ENCODE results near the gene PLA2G4D.

The PLA2G4D gene

DNA sequence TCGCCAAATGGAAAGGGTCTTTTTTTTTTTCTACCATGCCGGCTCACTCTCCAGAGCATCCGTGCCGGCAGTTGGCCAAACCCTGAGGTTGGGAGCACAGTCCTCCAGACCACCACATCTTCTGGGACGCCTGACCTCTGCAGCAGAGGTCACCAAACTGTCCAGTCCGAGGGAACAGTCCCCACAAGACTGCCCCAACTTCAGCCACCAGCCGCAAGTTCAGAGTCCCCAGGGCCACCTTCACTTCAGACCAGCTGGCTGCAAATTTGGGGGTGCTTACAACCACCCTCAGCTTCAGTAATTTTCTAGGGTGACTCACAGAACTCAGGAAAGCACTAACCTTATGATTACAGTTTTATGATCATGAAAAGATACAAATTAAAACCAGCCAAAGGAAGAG, 28.9 kb downstream of the PLA2G4D start:
- no peaks in the 10 kb centered on the region for H3K36me3 ChIP-seq (ENCODE audit: insufficient read depth, low read length)

DNA sequence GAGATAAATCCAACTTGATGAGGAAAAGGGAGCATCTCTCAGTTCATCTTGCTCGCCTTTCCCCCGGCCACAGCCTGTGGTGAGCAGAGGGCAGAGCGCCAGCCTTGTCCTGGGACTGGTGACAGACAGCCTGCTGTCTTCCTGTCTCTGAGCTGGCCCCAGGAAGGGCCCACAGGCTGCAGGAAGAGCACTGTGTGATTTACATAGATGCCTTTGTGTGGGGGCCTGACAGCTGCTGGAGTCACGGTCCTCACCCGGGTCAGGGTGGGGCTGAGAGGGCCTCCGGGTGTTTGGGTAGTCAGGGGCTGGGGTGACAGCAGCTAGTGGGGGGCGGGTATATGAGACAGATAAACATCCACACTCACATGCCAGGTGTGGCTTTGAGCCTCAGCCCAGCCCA, 29.3 kb downstream of the PLA2G4D start:
- TF ChIP-seq EZH2 (IDR thresholded peaks at IDR 0.05; ENCODE audit: borderline replicate concordance, low read depth, low read length, severe bottlenecking), result no peak
- TF ChIP-seq, protein P1, sequence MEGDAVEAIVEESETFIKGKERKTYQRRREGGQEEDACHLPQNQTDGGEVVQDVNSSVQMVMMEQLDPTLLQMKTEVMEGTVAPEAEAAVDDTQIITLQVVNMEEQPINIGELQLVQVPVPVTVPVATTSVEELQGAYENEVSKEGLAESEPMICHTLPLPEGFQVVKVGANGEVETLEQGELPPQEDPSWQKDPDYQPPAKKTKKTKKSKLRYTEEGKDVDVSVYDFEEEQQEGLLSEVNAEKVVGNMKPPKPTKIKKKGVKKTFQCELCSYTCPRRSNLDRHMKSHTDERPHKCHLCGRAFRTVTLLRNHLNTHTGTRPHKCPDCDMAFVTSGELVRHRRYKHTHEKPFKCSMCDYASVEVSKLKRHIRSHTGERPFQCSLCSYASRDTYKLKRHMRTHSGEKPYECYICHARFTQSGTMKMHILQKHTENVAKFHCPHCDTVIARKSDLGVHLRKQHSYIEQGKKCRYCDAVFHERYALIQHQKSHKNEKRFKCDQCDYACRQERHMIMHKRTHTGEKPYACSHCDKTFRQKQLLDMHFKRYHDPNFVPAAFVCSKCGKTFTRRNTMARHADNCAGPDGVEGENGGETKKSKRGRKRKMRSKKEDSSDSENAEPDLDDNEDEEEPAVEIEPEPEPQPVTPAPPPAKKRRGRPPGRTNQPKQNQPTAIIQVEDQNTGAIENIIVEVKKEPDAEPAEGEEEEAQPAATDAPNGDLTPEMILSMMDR (IDR thresholded peaks at IDR 0.05; ENCODE audit: borderline replicate concordance, extremely low read depth, low read length, poor library complexity, severe bottlenecking), result no peak
- H3K27me3 ChIP-seq (ENCODE audit: insufficient read depth, low read length, poor library complexity), result no peaks in the 10 kb centered on the region
- H3K4me2 ChIP-seq (ENCODE audit: insufficient read depth, low read length), result no peak overlapping the region
- H3K79me2 ChIP-seq (ENCODE audit: insufficient read depth, low read length), result no peaks in the 10 kb centered on the region
- H3K27ac ChIP-seq (ENCODE audit: low read length), result no peak overlapping the region
- H3K4me3 ChIP-seq (ENCODE audit: low read depth in 1 of 2, low read length in 2 of 2), result no peak overlapping the region
- ATAC-seq (ENCODE audit: insufficient read depth, low read depth), result peak; percentile 58; the same call in 1 of the 3 replicates
- no peaks in the 10 kb centered on the region for H3K9me3 ChIP-seq (ENCODE audit: insufficient read depth, low read length, severe bottlenecking)
- H3K4me1 ChIP-seq (ENCODE audit: insufficient read depth, low read length), result no peaks in the 10 kb centered on the region
- H4K20me1 ChIP-seq (ENCODE audit: insufficient read depth, low read length), result no peaks in the 10 kb centered on the region
- H2AFZ ChIP-seq (ENCODE audit: low read depth, low read length), result no peak overlapping the region
- H3K9ac ChIP-seq (ENCODE audit: low read depth, low read length), result no peak overlapping the region
- peak; percentile 17 for DNase-seq
- H3K36me3 ChIP-seq (ENCODE audit: insufficient read depth, low read length), result no peaks in the 10 kb centered on the region

More for the DNA sequence above, 28.9 kb downstream of the PLA2G4D start:
- Histone ChIP-seq H4K20me1 (ENCODE audit: insufficient read depth, low read length) (no peaks in the 10 kb centered on the region), H3K9ac (ENCODE audit: low read depth, low read length) (no peak overlapping the region), H3K27me3 (ENCODE audit: insufficient read depth, low read length, poor library complexity) (no peaks in the 10 kb centered on the region), H2AFZ (ENCODE audit: low read depth, low read length) (no peak overlapping the region), H3K4me3 (ENCODE audit: low read depth in 1 of 2, low read length in 2 of 2) (no peak overlapping the region), H3K79me2 (ENCODE audit: insufficient read depth, low read length) (no peaks in the 10 kb centered on the region), H3K27ac (ENCODE audit: low read length) (no peak overlapping the region), H3K4me2 (ENCODE audit: insufficient read depth, low read length) (no peak overlapping the region), H3K9me3 (ENCODE audit: insufficient read depth, low read length, severe bottlenecking) (no peaks in the 10 kb centered on the region), H3K4me1 (ENCODE audit: insufficient read depth, low read length) (no peaks in the 10 kb centered on the region)
- DNase-seq (no peak), ATAC-seq (ENCODE audit: insufficient read depth, low read depth) (no peak)
- TF ChIP-seq, protein P1 (IDR thresholded peaks at IDR 0.05; ENCODE audit: borderline replicate concordance, extremely low read depth, low read length, poor library complexity, severe bottlenecking), result no peak
- TF ChIP-seq EZH2 (IDR thresholded peaks at IDR 0.05; ENCODE audit: borderline replicate concordance, low read depth, low read length, severe bottlenecking), result no peak

DNA sequence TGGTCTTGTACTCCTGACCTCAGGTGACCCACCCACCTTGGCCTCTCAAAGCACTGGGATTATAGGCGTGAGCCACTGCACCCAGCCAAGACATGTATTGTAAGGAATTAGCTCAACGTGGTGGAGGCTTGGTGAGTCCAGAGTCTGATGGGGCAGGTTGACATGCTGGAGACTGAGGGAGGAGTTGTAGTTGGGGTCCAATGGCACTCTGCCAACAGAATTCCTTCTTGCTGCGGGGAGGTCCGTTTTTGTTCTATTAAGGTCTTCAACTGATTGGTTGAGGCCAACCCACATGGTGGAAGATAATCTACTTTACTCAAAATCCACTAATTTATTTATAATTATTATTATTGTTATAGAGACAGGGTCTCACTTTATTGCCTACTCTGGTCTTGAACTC, 30.1 kb downstream of the PLA2G4D start:
- no peak overlapping the region for H3K27ac ChIP-seq (ENCODE audit: low read length)
- TF ChIP-seq EZH2 (IDR thresholded peaks at IDR 0.05; ENCODE audit: borderline replicate concordance, low read depth, low read length, severe bottlenecking), result no peak
- TF ChIP-seq, protein P1 (IDR thresholded peaks at IDR 0.05; ENCODE audit: borderline replicate concordance, extremely low read depth, low read length, poor library complexity, severe bottlenecking), result no peak
- ATAC-seq (ENCODE audit: insufficient read depth, low read depth), result no peak
- no peaks in the 10 kb centered on the region for H4K20me1 ChIP-seq (ENCODE audit: insufficient read depth, low read length)
- H3K79me2 ChIP-seq (ENCODE audit: insufficient read depth, low read length), result no peaks in the 10 kb centered on the region
- H2AFZ ChIP-seq (ENCODE audit: low read depth, low read length), result no peak overlapping the region
- no peak overlapping the region for H3K4me3 ChIP-seq (ENCODE audit: low read depth in 1 of 2, low read length in 2 of 2)
- no peak for DNase-seq
- H3K4me1 ChIP-seq (ENCODE audit: insufficient read depth, low read length), result no peaks in the 10 kb centered on the region
- H3K4me2 ChIP-seq (ENCODE audit: insufficient read depth, low read length), result no peak overlapping the region
- no peak overlapping the region for H3K9ac ChIP-seq (ENCODE audit: low read depth, low read length)
- no peaks in the 10 kb centered on the region for H3K36me3 ChIP-seq (ENCODE audit: insufficient read depth, low read length)
- no peaks in the 10 kb centered on the region for H3K9me3 ChIP-seq (ENCODE audit: insufficient read depth, low read length, severe bottlenecking)
- no peaks in the 10 kb centered on the region for H3K27me3 ChIP-seq (ENCODE audit: insufficient read depth, low read length, poor library complexity)

Data from DND-41 (cell line).